AG09309 (cell line): ENCODE measurements around the gene MXD3.
"Not testable (repeated sequence)": the region's sequence is repeated elsewhere in the genome, so short reads cannot be mapped to it uniquely, and the experiment has no call there.

Source experiments
- DNase-seq: peaks from one replicate; pipeline ENCODE4 v3.0.0-alpha.2; 2010; ENCODE audit warnings: low read depth
- H3K4me3 ChIP-seq: 2 replicates; pipeline ENCODE4 v1.5.1; 2011; ENCODE audit warnings: mild to moderate bottlenecking, low read depth, low read length, moderate library complexity; ENCODE audit not compliant: control insufficient read depth
- CTCF ChIP-seq: IDR thresholded peaks from 2 replicates; pipeline ENCODE4 v1.5.1; 2011; ENCODE audit warnings: mild to moderate bottlenecking, low read depth, low read length, inconsistent platforms; ENCODE audit not compliant: insufficient read depth, control insufficient read depth; ENCODE audit errors: missing control alignments

MXD3 gene

GRCh38 chr5:177269976-177270375 is 41.7 kb downstream of the MXD3 start:
- DNase-seq = no peak
- no peak overlapping the region for H3K4me3 ChIP-seq
- no peak for TF ChIP-seq CTCF

GRCh38 chr5:177269232-177269895 is 42.3 kb downstream of the MXD3 start:
- DNase-seq = no peak
- no peak for TF ChIP-seq CTCF
- no peak overlapping the region for H3K4me3 ChIP-seq

- no peak overlapping the region for H3K4me3 ChIP-seq
- no peak for DNase-seq
These were observed 46.3 kb downstream of the MXD3 start for GRCh38 chr5:177265395-177265794.

GRCh38 chr5:177264178-177264577 is 47.5 kb downstream of the MXD3 start:
- no peak for DNase-seq
- no peak for TF ChIP-seq CTCF
- H3K4me3 ChIP-seq = no peak overlapping the region

More at GRCh38 chr5:177265395-177265794, 46.3 kb downstream of the MXD3 start:
- TF ChIP-seq CTCF = no peak

GRCh38 chr5:177261510-177261909 is 50.2 kb downstream of the MXD3 start:
- no peak for DNase-seq
- TF ChIP-seq CTCF = no peak
- H3K4me3 ChIP-seq = no peak overlapping the region

- no peak for TF ChIP-seq CTCF
- no peak overlapping the region for H3K4me3 ChIP-seq
- no peak for DNase-seq
These were observed 50.7 kb downstream of the MXD3 start for GRCh38 chr5:177260961-177261360.

- not testable (repeated sequence) for H3K4me3 ChIP-seq, DNase-seq
These were observed 53.0 kb downstream of the MXD3 start for GRCh38 chr5:177258711-177259110.
